Activated T-cell treated with anti-CD3 and anti-CD28 coated beads, Interleukin-2, amount 50 U/mL, for 1 hour (primary cell): ENCODE measurements around the gene TNIP1.

Experiments
- DNase-seq: peaks from one replicate; pipeline ENCODE4 v3.0.0-alpha.2; 2020

Gene TNIP1

DNA sequence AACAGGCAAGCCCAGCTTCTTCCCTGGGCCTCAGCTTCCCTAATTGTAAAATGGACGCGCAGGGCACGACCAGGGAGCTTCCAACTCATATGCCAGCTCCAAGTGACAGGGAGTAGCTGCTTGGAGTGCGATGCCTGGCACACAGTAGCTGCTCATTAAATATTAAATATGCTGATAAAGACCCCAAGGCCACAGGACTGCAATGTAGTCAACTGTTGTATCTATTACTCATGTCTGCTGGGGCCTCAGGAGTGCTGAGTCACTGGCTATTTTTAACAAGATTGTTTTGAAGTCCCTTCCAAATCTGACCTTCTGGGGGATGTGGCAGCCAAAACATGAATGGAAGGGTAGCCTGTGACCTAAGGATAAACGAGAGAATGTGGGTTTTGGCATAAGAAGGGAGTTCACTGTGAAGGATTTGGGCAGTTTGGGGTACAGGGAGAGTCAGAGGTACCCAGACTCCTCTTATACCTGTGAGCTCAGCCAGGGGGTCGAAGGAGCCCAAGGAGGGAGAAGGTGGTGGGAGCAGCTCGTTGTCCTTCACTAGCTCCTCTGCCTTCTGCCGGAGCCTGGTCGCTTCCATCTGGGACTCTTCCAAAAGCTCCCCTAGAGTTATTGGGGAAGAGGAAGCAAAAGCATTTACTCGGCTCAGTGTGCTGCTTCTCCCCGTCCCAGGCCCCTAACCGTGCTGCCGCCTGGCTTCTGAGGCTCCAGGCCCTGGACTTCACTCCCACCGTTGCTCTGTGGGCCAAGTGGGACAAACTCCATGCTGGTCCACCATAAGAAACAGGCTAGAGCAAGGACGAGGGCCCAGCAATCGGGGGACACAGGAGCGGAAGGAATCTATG lies 17.5 kb downstream of the TNIP1 start:
- no peak for DNase-seq

- DNase-seq = no peak
Measured at GRCh38 chr5:151062405-151063141, 18.3 kb downstream of the TNIP1 start.

DNA sequence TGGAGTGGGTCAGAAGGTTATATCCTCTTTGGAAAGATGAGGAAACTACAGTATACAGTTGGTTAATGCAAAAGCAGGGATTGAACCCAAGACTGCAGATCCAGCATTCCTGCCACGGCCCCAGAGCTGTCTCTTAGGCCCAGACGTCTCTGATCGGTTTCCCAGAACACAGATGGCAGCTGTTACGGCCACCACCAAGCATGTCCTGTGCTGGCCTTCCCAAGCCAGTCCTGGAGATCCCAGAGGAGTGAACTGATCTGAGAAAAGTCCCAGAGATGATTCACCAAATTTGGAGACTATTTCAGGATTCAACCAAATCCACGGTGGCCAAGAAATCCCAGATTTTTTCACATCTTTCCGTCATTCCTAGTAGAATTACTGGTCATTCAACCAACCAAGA lies 20.1 kb downstream of the TNIP1 start:
- no peak for DNase-seq

DNA sequence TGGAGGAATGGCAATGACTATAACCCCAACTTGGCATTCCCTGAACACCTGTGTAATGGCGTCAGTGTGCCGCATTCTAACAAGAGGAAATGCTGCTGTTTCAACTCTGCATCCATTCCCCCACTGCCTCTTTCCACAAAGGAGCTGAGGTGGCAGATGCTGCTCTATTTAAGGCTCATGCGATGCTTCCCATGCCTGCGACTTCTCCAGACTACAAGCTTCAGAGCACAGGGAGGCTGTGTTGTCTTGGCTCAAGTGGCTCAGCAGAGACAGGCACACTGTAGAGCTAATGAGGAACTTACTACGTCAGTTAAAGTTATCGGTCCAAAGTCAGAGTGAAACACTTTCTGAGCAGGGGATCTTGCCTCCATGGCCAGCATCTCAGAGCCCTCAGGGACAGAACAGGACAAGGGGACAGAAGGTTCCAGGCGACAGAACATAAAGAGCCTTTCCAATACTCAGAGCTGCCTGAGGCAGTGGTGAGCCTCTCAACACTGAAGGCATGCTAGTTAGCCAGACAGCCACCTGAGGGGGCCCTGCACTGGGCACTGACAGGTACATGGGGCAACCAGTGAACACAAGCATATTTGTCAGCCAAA lies 21.8 kb downstream of the TNIP1 start:
- no peak for DNase-seq

- DNase-seq = no peak
Measured at GRCh38 chr5:151058301-151058700, 22.5 kb downstream of the TNIP1 start.

- no peak for DNase-seq
Measured at GRCh38 chr5:151056379-151057325, 24.2 kb downstream of the TNIP1 start.

- DNase-seq = no peak
Measured at GRCh38 chr5:151055336-151055735, 25.5 kb downstream of the TNIP1 start.

DNA sequence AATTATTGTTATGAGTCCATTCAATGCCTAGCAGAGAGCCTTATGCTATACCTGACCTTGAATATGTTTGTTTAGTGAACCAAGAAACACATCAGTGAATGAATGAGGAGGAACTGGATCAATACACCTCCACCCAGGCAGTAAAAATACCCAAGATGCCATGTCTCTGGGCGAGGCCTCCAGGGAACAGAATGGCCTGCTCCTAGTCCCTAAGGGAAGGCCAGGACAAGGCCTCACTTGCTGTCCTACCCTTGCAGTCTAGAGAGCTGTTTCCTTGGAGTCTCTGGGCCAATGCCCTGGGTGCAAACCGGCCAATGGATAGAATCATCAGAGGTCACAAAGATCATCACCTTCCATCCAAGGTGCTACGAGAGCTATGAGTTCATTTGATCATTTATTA lies 26.1 kb downstream of the TNIP1 start:
- DNase-seq = no peak

GRCh38 chr5:151053796-151054462 lies 26.9 kb downstream of the TNIP1 start:
- DNase-seq = no peak

- no peak for DNase-seq
Measured at GRCh38 chr5:151052836-151053235, 28.0 kb downstream of the TNIP1 start.

DNA sequence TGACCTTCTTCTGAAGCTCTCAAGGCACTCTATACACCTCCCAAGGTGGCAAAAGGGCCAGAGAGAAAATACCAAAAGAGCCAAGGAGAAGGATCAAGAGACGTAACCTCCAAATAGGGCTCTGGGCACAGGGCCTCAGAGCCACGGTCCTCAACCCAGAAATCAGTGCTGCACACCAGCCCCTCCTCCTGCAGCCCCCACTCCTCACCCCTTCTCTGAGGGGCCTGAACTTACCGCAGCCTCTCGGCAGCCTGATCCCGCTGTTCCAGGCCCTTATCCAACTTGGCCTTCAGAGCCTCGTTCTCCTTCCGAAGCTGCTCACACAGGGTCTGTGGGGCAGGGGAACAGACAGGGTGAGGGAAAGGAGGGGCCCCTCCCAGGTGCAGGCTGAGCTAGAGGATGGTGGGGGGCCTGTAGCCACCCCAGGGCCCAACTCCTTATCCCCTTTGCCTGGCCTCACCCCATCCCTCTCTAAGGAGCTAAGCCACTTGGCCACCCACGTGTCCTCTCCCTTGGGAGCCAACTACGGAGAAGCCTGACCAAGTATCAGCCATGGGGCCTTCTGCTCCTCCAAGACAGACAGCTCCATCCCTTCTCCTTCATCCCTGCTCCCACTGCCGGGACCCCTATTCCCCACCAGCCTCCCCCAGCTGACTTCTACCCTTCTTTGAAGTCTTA lies 28.8 kb downstream of the TNIP1 start:
- DNase-seq = no peak

DNA sequence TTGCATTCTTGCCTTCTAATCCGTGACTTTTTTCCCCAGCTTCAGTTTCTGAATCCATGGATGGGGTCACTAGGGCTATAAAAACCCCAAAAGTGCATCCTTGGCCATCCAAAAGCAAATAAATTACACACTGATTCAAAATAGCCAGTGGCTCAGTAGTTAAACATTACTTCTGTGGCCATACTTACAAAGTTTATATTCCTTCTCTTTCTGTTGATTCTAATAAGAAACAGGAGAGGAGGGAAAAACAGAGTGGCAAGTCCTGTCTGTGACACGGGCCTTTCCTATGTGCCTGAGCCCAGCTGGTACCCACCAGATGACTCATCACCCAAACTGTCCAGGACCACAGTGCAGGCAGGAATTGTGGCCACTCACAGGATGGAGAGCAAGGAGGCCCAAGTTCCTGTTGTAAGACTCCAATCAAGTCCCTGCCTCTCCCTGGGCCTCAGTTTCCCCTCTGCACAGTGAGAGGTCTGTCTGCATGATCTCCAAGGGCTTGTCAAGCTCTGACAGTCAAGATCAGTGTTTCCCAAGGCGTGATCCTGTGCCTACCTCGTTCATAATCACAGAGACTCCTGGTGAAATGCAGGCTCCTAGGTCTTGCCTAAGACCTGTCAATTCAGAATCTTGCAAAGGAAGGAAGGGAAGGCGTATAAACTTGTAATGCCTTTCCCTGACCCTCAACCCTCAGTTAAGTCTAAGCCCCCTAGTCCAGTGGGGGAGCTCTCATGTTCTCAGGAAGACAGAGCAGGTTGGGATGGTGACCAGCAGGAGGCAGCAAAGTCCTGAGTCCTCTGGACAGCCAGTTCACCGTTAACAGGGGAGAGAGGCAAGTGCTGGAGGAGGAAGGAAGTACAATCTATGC lies 29.5 kb downstream of the TNIP1 start:
- DNase-seq = peak; percentile 75

DNA sequence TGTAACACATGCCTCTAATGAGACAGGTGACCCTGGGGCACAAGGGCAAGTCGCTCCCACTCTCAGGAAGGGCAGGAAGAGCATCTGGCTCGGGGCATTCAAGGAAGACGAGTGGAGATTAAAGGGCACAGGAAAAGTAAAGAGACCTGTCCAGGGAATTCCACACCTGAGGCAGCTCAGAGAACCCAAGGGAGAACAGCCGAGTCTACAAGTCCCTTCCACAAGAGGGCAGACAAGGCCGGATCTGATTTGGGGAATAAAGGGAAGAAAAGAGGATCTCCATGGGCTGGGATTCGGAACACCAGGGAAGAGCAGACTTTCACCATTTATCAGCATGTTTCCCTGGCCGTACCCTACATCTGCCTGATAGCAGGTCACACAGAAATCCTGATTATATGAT lies 32.3 kb downstream of the TNIP1 start:
- DNase-seq = no peak

DNA sequence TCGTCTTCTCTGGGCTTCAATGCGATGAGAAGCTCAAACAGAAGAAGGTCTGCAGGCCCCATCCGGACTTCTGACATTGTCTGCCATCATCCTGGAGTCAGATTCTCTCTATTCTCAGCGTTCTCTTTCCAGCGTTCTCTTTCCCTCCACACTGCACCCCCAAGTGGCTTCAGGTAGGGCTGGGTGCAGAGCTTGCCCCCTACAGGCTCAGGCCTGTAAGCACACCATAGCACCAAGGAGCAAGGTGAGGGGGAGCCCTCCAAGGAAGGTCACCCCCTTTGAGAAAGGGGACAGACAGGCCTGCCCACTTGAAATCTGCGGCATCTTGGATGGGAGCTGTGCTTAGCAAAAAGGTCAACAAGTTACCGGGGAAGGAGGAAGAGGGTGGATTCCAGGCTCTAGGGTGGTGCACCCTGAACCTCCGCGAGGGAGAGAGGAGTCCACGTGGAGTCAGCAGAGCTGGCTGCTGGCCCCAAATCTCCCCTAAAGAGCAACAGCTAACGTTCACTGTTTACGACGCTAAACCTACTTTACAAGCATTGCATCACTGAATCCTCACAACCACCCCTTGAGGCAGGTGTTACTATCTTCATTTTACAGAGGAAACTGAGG lies 32.9 kb downstream of the TNIP1 start:
- DNase-seq = peak; percentile 38

DNA sequence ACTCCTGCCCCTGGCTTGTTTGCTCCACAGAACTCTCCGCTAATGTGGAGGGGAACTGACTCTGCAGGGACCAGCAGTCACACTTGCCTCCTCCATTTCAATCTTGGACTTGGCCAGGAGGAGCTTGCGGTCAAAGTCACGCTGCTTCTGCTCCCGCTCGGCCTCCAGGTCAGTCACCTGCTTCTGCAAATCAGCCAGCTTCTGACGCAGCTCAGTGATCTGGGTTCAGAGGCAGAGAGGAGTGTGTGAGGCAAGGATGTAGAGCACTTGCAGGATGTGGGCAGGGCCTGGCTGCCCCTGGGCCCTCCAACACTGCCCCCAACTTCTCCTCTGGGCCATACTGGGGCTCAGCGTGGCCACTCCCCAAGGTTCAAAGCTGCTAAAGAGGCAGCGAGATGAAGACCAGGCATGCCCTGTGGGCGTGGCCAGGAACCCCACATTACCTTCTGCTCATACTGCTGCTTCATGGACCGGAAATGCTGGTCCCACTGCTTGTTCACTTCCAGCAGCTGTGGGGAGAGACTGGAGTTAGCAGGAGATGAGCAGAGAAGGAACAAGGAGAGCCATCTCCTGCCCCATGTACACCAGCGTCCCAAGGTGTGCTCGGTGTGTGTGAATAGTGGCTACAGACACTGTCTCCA lies 38.3 kb downstream of the TNIP1 start:
- no peak for DNase-seq

- DNase-seq = no peak
Measured at GRCh38 chr5:151041577-151042268, 39.1 kb downstream of the TNIP1 start.

GRCh38 chr5:151040211-151040747 lies 40.6 kb downstream of the TNIP1 start:
- no peak for DNase-seq

GRCh38 chr5:151039665-151040064 lies 41.2 kb downstream of the TNIP1 start:
- DNase-seq = no peak

DNA sequence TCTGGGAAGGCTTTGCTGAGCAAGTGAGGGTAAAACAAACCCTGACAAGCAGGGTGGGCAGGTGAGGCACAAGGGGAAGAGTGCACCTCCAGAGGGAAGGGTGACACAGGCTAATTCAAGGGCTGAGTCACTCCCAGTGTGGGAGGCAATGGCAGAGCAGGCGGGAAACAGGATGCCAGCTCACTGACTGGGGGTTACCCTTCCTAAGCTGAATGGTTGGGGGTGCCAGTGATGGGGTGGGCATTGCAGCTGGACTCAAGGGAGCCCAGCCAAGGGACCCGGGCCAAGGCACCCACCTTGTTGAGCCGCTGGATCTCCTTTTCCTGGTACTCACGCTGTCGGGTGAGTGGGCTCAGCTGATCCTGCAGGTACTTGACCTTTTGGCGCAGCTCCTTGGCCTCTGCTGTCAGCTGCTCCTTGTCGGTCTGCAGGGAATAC lies 42.0 kb downstream of the TNIP1 start:
- no peak for DNase-seq
